GM12878 (cell line): ENCODE results near the gene PPP2R2B.

ENCODE experiments used
- ESRRA ChIP-seq: IDR thresholded peaks from 2 replicates; pipeline ENCODE4 v1.6.1; 2012; ENCODE audit warnings: mild to moderate bottlenecking, low read length, improper control_type of control experiment
- EZH2 ChIP-seq: IDR thresholded peaks from 2 replicates; pipeline ENCODE4 v1.6.1; 2012; ENCODE audit warnings: low read depth, mild to moderate bottlenecking, control low read depth, inconsistent platforms, low read length, borderline replicate concordance; ENCODE audit not compliant: control insufficient read depth
- POLR2AphosphoS5 ChIP-seq: IDR thresholded peaks from 2 replicates; pipeline ENCODE4 v1.6.1; 2011; ENCODE audit warnings: mild to moderate bottlenecking, low read length, inconsistent platforms
- TCF12 ChIP-seq: IDR thresholded peaks from 2 replicates; pipeline ENCODE4 v1.6.1; 2011; ENCODE audit warnings: low read depth, mild to moderate bottlenecking, low read length
- TF ChIP-seq, protein P1 (sequence below): IDR thresholded peaks from 2 replicates; pipeline ENCODE4 v1.6.1; 2012; ENCODE audit warnings: low read length, inconsistent platforms
- TF ChIP-seq, protein P2 (sequence below), 3 experiments: IDR thresholded peaks in 2 of 3; conservative IDR thresholded peaks in 1 of 3; 2 replicates each; pipeline ENCODE4 v1.5.1; 2011; ENCODE audit warnings: low read depth in 3 of 3, low read length in 3 of 3, mild to moderate bottlenecking in 3 of 3, control low read depth in 2 of 3, moderate library complexity in 2 of 3, inconsistent platforms in 1 of 3, mixed read lengths in 1 of 3; ENCODE audit not compliant: control insufficient read depth in 2 of 3, insufficient read depth in 1 of 3; ENCODE audit errors: extremely low read depth in 1 of 3

DNA sequence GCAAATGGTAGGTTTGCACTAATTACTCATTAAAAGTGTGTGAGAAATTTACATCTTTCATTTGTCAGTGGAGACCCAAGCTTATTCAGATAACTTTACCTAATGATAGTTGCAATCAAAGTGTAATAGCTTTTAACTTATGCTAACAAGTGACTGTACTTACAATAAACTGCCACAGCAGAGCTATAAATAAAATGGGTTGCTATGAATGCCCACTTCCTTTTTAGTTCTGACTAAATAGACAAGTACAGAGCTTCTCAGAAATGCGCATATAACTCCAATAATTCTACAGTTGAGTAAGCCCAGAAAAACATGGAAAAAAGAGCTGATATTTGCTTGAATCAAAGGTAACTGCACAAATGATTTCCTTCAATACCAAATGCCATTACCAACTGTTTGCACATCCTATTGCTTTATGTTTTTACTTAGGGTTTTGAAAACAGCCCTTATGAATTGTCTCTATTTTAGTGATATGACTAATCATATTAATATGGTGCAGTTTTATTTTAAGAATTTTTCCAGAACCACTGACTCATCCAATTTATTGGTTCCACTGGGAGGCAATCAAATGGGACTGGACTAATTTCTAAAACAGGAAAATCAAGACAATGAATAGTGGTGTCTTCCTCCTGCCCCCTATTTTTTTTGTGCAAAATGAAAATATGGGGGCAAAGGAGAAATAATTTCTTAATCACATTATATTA lies 84.1 kb downstream of the PPP2R2B start:
- TF ChIP-seq ESRRA = no peak
- no peak for TF ChIP-seq EZH2
- TF ChIP-seq POLR2AphosphoS5 = no peak
- TF ChIP-seq, protein P1, sequence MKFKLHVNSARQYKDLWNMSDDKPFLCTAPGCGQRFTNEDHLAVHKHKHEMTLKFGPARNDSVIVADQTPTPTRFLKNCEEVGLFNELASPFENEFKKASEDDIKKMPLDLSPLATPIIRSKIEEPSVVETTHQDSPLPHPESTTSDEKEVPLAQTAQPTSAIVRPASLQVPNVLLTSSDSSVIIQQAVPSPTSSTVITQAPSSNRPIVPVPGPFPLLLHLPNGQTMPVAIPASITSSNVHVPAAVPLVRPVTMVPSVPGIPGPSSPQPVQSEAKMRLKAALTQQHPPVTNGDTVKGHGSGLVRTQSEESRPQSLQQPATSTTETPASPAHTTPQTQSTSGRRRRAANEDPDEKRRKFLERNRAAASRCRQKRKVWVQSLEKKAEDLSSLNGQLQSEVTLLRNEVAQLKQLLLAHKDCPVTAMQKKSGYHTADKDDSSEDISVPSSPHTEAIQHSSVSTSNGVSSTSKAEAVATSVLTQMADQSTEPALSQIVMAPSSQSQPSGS = no peak
- TF ChIP-seq TCF12 = no peak
- TF ChIP-seq, protein P2, sequence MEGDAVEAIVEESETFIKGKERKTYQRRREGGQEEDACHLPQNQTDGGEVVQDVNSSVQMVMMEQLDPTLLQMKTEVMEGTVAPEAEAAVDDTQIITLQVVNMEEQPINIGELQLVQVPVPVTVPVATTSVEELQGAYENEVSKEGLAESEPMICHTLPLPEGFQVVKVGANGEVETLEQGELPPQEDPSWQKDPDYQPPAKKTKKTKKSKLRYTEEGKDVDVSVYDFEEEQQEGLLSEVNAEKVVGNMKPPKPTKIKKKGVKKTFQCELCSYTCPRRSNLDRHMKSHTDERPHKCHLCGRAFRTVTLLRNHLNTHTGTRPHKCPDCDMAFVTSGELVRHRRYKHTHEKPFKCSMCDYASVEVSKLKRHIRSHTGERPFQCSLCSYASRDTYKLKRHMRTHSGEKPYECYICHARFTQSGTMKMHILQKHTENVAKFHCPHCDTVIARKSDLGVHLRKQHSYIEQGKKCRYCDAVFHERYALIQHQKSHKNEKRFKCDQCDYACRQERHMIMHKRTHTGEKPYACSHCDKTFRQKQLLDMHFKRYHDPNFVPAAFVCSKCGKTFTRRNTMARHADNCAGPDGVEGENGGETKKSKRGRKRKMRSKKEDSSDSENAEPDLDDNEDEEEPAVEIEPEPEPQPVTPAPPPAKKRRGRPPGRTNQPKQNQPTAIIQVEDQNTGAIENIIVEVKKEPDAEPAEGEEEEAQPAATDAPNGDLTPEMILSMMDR (IDR thresholded peaks at IDR 0.05 in 2 of 3, conservative IDR thresholded peaks at IDR 0.05 in 1 of 3; ENCODE audit: control insufficient read depth in 2 of 3, extremely low read depth in 1 of 3, insufficient read depth in 1 of 3, low read depth in 3 of 3, low read length in 3 of 3) = no peak
